GM18526 (cell line): ENCODE results near the gene LRRC75B.

Experiments
- POLR2A ChIP-seq: IDR thresholded peaks from 3 replicates; pipeline ENCODE4 v1.6.1; 2011; ENCODE audit not compliant: insufficient read length; ENCODE audit errors: extremely low read depth

LRRC75B gene

DNA sequence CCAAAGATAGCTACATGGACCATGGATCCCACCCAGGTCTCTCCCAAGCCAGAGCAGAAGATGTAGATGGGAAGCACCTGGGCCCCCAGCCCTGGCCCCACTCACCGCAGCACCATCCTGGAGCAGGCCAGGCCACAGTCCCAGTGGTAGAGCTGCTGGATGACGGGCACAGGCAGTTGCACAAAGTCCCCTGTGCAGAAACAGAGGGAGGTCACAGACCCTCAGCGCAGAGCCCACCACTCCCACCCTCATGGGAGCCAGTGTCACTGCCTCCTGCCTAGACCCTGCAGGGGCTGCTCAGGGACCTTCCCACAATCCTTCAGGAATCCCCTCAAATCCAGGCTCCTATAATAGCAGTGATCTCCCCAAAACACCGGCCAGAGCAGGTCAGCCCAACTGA is 44.1 kb downstream of the LRRC75B start:
- TF ChIP-seq POLR2A, result no peak

DNA sequence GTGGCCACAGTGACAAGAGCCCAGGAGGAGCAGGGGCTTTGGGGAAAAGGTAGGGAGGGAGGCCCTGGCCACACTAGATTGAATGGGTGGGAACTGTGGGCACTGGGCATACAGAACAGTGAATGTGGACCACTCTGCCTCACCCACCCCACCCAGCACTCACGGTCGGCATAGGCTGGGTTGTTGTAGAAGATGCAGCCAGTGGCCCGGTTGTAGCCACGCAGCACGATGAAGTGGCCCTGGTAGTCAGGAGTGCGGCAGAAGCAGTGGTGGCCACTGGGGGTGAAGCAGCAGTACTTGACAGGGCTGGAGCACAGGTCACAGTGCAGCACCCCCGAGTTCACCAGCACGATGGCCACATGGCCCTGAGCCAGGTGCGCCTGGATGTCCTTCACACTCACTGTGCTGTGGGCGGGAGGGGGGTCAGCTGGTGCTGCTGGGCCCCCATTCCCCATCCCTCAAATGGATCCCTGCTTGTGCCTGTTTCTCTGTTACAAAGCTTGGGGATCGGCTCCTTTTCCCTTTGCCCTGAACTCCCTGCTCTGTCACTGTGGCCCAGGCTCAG is 49.1 kb downstream of the LRRC75B start:
- TF ChIP-seq POLR2A, result no peak

DNA sequence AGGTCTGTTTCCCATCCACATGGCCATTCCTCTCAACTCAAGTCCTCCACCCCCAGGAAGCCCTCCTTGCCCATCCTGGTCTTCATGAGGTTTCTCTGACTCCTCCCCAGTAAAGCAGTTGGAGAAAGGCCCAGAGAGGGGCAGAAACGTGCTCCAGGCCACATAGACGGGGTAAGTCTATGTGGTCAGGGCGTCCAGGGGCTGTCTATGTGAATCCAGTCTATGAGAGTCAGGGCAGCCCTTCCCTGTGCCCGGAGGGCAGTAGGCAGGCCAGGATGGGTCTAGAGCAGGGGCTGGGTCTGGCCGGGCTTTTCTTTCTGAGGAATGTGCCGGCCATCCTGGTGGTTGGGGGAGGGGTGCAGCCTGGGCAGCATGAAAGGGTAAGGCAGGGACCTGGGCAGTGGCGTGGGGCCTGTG is 49.7 kb downstream of the LRRC75B start:
- no peak for TF ChIP-seq POLR2A

DNA sequence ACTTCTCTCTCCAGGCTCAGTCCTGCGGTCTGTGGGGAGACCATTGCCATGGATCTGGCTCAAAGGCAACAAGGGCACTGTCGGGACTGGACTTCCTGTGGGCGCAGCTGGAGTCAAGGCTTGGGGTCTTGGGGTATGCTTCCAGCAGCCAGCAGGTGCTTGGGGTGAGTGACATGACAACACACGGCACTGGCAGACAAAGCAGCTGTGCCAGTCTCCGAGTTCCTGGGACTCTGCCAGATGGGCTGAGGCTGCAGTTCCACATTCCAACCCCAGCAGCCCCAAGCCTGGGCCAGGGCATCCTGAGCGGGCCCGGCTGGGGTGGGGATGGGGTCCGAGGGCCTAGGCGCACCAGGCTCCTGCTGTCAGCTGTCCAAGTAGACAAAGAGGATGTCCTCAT is 50.2 kb downstream of the LRRC75B start:
- no peak for TF ChIP-seq POLR2A

DNA sequence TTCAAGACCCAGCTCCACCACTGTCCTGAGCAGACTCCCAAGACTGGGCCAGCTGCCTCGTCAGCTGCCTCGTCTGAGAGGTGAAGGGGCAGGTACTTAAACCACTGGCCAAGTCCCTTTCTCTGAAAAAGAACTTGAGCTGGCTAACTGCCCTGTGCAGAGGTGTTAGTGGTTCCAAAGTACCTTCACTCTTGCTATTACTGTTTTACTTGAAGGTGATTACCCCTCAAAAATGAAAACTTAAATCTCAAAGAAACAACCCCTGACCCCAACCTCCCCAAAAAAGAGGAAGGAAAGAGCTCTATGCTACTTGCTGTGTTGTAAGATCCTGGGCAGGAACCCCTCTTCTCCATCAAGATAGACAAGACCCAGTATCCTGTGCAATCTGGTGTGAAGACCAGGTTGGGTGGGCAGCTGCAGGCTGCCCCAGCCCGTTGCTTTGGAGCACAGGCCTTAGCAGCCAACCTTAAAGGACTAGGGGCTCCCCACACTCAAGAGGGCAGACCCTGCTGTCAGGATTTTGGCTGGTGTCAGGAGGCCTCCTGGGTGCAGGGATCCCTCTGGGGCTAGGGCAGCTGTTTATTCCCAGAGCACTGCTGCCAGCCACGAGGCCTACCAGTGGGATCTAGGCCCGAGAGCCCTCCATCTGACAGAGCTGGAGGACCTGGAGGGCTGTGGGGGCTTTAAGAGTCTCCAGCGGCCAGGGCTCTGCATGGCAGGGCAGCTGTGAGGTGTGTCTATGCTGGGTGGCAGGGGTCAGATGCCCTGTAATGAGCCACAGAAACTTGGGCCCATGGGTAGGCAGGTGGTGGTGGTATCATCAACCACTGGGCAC is 51.0 kb downstream of the LRRC75B start:
- TF ChIP-seq POLR2A, result no peak

DNA sequence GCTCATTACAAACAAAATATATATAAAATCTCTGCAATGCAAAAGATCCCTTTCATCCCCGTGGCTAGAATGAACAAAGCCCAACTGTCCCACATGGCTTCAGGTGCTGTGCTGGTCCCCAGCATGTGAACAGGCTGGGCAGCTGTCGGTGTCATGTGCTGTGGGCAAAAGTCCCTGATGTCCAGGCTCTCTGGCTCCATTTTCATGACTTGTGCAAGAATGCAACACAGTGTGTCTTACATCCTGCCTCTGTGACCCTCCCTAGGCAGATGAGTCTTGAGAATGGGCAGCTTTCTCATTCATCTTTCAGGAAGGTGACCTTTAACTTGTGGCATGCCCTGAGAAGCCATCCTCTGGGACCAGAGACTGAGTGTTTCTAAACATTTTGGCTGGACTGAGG is 52.4 kb downstream of the LRRC75B start:
- no peak for TF ChIP-seq POLR2A

DNA sequence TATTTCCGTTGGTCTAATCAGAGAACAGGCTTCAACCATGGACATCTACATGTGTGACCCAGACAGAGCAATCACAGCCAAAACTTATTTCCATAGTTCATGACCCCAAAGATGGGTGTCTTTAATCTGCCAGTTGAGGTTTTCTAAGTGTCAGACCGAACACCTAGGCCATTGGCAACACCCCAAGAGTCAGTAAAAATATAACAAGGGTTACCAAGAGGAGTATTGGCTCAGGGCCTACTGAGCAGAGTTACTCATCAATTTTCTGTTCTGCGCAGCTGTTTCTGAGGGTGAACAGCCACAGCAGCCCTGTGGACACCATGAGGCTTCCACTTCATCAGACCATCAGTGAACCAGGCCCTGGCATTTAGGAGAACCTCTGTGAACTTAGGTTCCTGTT is 56.8 kb downstream of the LRRC75B start:
- no peak for TF ChIP-seq POLR2A
